CD4-positive, alpha-beta T cell treated with Interleukin-2 at 100 ng/mL for 4 hours (primary cell): ENCODE results near the gene KCNQ2.

Source experiments
- DNase-seq: peaks from one replicate; pipeline ENCODE4 v3.0.0-alpha.2; 2020; ENCODE audit warnings: low spot score

Gene KCNQ2

GRCh38 chr20:63434599-63435378, 37.7 kb downstream of the KCNQ2 start:
- peak; percentile 80 for DNase-seq

DNA sequence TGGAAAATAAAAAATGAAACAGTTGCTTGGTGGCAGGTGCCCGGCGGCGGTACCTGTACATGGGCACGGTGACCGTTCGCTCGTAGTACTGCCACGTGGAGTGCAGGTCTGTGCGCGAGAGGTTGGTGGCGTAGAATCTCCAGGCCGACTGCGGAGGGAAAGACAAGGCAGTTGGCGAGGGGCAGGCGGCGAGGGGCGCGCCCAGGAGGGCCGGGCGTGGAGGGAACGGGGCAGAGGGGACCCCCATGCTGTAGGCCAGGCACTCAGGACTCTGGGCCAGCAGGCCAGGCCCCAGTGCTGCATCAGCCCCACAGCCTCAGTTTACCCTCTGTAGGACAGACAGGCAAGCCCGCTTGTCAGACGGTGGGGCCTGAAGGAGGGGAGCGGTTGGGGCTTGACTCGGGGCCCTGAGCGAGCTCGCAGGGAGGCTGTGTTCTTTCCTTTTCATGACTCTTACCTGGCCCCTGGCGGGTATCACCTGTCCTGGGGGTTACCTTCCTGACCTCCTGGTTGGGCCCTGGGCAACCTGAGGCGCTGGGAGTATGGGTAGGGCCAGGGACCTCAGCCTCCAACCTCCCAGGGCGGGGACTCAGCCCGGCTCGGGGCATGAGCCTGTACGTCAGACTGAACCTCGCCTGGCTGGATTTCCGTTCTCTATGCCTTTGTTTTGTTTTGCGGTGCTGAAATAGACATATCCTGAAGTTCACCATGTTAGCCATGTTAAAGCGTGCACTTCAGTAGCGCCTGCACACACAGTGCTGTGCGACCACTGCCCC, 38.5 kb downstream of the KCNQ2 start:
- no peak for DNase-seq

DNA sequence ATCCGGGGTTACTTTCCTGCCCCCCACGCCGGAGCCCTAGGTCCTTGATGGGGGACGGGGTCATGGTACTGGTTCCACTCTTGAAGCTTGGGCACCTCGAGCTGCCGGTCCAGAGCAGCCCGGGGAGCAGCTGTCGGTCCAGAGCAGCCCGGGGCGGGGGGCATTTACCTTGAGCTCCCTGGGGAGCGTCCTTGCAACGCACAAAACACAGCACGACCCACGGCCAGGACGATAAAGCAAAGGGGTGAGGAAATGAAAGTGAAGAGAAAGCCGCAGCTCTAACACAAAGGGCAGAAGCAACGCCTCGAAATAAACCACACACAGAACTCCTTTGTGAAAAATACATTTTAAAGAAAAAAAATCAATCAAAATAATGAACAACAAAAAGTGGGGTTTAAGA, 39.1 kb downstream of the KCNQ2 start:
- DNase-seq, result no peak

DNA sequence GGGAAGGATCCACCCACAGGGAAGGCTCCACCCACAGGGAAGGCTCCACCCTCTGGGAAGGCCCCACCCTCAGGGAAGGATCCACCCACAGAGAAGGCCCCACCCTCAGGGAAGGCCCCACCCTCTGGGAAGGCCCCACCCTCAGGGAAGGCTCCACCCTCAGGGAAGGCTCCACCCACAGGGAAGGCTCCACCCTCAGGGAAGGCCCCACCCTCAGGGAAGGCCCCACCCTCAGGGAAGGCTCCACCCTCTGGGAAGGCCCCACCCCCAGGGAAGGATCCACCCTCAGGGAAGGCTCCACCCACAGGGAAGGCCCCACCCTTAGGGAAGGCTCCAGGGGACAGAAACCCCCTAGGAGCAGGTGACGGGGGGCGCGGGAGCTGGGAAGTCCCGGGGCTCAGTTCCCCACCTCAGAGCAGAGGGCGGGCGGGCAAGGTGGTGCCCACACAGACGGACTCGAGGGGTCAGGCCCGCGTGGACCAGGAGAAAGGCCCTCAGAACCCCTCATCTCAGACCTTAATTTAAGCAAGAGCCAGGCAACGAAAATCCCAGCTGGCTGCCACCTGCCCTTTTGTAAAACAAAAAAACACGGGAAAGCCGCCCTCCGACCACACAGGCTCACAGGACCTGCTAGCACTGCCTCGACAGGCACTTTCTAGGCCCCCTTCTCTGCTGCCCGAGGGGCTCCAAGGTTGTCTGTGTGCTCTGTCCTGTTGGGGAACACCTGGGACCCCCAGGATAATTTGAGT, 39.7 kb downstream of the KCNQ2 start:
- DNase-seq, result no peak

- DNase-seq, result no peak
Observed at GRCh38 chr20:63431944-63432343, 40.5 kb downstream of the KCNQ2 start.

DNA sequence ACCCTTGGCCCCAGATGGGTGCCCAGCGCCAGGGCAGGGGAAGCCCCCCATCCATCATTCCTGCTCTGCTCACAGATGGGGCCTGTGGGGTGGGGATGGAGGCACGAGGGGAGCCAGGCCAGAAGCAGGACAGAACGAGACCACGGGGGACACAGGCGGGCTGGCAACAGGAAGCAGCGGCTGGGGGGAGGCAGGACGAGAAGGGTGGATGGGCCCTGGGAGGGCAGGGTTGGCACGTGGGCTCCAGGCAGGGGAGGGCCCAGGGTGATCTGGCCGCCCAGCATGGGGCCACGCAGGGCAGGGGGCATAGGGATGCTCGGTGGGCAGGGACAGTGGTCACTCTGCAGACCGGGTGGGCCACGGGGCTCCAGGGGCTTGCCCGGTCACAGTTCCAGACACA, 41.6 kb downstream of the KCNQ2 start:
- DNase-seq, result no peak

DNA sequence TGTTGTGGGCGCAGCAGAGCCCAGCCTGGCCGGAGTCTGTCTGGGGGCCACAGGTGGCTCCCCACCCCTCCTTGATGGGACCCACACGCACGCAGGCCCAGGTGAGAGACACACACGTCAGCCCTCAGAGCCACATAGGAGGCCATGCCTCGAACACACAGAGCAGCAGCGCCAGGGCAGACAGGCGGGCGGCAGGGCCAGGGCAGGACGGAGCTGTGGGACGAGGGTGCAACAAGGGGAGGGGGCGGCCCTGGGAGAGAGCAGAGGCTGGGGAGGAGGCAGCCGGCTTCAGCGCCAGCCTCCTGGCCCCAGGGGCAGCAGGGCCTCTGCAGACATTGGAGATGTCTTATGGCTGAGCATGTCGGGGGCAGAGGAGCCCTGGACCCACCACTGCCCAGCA, 42.5 kb downstream of the KCNQ2 start:
- DNase-seq, result no peak

DNA sequence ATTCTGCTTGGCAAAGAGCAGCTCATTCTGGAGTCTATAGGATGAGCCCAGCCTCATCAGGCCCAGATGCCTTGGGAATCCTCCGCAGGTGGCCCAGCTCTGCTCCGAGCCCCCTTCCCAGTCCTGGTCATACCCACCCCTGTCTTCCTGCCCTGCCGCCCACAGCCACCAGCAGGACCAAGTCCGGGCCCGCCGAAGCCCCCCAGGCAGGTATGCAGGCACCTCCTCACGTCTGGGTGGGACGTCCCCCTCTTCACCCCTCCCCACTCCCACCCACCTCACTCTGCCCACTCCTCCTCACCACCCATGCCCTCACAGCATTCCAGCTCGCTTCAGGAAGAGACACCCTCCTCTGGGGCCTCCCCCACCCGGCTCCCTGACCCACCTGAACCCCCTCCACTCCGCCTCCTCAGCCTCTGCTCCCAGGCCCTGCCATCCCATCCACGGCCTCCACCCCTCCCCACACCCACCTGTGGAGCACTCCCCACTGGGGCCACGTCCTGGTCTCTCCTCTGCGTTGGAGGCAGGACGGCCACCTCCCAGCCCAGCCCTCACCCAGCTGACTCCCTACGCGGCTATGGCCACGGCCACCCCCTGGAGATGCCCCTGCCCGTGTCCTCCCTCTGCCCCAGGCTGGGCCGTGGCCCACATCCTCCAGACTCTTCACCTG, 43.4 kb downstream of the KCNQ2 start:
- DNase-seq, result no peak

GRCh38 chr20:63427724-63428330, 44.6 kb downstream of the KCNQ2 start:
- DNase-seq, result no peak

DNA sequence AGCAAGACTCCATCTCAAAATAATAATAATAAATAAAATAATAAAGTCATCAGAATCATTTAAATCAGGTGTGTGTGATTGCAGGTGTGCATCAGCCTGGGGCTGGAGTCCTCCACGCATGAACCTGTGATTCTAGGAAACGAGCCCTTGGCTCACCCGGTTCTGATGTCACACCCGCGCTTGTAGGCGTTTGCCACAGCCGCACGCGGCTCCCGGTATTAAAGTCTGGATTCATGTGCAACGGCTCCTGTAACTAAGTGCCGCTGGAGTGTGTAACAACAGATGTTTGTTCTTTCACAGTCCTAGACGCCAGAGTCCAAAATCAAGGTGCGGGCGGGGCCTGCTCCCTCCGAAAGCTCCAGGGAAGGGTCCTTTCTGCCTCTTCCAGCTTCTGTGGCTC, 45.2 kb downstream of the KCNQ2 start:
- no peak for DNase-seq

GRCh38 chr20:63425846-63426485, 46.5 kb downstream of the KCNQ2 start:
- DNase-seq, result no peak

GRCh38 chr20:63424613-63425012, 47.8 kb downstream of the KCNQ2 start:
- DNase-seq, result no peak

DNA sequence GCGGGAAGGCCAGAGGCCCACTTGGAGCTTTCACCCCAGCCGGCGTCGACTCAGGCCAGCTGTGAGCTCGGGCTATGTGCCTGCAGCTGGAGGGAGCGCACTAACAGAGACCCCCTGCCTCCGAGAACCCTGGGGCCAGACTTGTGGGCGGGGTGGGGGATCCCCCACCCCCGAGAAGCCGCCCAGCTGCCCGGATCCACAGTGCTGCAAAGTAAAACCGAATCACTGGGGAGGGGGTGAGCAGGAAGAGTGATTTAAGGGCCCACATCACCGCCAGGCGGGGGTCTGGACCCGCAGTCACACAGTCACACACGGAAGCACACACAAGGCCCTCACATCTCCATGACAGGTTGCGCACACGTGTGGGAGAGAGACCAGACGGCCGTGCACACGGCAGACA, 48.7 kb downstream of the KCNQ2 start:
- no peak for DNase-seq

DNA sequence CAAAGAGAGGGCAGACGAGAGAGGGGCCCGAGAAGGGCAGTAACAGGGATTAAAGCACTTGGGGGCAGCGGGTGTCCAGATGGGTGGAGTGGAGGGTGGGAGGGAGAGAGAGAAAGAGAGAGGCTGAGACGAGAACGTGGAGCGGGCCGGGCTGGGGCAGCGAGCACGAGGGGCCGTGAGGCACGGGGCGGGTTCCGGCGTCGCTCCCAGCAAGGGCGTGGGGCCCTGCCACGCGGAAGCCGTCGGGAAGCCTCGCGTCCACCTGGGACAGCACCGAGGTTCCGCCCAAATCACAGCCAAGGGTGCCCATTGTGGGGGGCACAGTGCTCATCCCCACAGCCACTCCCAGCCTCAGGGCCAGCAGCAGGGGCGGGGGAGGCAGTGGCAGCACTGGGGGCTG, 49.8 kb downstream of the KCNQ2 start:
- no peak for DNase-seq

GRCh38 chr20:63421913-63422312, 50.5 kb downstream of the KCNQ2 start:
- no peak for DNase-seq

- no peak for DNase-seq
Observed at GRCh38 chr20:63421094-63421692, 51.3 kb downstream of the KCNQ2 start.

DNA sequence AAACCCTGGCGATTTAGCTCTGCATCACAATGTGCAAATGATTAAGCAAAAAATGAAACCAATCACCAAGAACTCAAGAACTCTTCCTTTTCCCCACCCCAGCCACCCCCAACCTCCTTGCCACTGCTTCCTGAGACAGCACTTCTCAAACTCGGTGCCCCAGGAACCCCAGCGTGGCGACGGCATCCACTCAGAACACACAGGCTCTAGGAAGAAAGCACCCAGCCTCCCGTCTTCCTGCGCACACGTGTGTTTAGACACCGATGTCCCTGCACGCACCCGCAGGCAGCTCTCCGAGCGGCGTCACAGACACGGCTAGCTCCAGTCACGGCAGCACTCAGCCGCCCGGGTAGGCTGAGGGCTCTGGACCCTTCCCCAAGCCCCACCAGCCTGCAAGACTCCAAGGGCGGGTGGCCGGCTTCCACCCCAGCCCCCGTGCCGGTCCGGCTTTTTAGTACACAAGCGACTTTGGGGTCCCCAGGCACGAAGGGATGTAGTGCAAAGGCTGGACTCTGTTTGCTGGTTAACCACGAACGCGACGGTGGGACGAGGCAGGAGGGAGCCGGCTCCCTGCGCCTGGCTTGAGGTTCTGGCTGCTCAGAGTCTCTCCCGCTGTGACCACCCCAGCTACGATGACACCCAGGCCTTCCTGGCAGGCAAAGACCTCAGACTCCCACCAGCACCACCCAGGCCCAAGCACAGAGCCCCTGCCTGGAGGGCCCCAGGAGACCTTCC, 51.9 kb downstream of the KCNQ2 start:
- no peak for DNase-seq

DNA sequence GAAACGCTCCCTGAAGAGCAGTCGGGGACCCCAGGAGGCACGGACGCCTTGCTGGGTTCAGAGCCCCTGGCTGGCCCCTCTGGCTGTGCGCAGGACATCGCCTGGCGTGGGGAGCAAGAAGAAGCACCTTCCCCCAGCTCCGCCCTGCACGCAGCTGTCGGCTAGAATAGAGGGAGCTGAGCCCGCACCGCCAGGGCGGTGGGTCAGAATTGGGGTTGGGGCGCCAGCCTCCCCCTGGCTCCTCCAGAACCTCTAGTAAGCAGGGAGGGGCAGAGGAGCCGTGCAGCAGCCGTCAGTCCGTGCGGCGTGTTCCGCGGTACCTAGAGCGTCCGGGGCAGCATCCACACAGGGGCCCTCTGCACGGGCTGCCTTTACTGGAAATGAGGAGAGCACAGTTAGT, 53.2 kb downstream of the KCNQ2 start:
- DNase-seq, result no peak

GRCh38 chr20:63418617-63419016, 53.8 kb downstream of the KCNQ2 start:
- no peak for DNase-seq

- no peak for DNase-seq
Observed at GRCh38 chr20:63417738-63418120, 54.7 kb downstream of the KCNQ2 start.
